ENCODE measurements around the gene TLL2. TPM values are rescaled to one million over a fixed set of nuclear protein-coding genes. Genes with fewer than 3 reads are reported as not detected.

TLL2 gene
- total RNA-seq, 1 donor from 2014 or later = 2.1 TPM

DNA sequence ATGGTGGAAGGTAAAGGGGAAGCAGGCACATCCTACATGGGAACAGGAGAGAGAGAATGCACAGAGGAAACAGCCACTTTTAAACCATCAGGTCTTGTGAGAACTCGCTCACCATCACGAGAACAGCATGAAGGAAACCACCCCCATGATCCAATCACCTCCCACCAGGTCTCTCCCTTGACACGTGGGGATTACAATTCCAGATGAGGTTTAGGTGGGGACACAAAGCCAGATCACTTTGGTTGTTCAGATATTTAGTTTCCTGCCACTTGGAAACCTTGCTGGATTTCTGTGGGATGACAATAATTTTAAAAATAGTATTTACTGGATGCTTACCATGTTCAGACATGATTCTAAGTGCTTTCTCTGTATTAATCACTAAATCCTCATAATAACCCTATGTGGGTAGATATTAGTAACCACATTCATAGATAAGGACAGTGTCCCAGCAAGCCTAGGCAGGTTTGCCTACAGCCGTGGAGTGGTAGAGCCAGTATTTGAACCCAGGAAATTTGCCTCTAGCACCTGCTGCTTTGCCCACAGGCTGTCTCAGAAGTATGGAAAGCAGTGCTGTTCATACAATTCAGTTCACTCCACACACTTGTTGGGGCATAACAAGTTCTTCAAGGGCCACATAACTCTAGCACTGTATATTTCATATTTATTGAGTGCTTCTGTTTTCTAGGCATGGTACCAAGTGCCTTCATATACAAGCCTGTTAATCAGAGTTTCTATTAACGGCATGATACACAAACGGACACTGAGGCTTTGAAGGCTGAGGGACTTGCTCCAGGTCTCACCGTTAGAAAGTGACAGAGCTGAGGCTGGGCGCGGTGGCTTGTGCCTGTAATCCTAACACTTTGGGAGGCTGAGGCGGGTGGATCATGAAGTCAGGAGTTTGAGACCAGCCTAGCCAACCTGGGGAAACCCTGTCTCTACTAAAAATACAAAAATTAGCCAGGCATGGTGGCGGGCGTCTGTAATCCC is 8.3 kb downstream of the TLL2 start:
- Mint-ChIP-seq H3K4me1 (no peaks in the 10 kb centered on the region), H3K27ac (ENCODE audit: unreplicated experiment) (no peak overlapping the region), H3K4me3 (no peak overlapping the region), H3K27me3 (ENCODE audit: low read depth) (peaks cover 12% of the 10 kb centered on the region), H3K9me3 (no peaks in the 10 kb centered on the region), H3K36me3 (ENCODE audit: low read depth) (no peaks in the 10 kb centered on the region)
- TF ChIP-seq, protein P1, sequence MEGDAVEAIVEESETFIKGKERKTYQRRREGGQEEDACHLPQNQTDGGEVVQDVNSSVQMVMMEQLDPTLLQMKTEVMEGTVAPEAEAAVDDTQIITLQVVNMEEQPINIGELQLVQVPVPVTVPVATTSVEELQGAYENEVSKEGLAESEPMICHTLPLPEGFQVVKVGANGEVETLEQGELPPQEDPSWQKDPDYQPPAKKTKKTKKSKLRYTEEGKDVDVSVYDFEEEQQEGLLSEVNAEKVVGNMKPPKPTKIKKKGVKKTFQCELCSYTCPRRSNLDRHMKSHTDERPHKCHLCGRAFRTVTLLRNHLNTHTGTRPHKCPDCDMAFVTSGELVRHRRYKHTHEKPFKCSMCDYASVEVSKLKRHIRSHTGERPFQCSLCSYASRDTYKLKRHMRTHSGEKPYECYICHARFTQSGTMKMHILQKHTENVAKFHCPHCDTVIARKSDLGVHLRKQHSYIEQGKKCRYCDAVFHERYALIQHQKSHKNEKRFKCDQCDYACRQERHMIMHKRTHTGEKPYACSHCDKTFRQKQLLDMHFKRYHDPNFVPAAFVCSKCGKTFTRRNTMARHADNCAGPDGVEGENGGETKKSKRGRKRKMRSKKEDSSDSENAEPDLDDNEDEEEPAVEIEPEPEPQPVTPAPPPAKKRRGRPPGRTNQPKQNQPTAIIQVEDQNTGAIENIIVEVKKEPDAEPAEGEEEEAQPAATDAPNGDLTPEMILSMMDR (conservative IDR thresholded peaks at IDR 0.05) = no peak
- DNase-seq (ENCODE audit: low read depth, low spot score) = no peak

DNA sequence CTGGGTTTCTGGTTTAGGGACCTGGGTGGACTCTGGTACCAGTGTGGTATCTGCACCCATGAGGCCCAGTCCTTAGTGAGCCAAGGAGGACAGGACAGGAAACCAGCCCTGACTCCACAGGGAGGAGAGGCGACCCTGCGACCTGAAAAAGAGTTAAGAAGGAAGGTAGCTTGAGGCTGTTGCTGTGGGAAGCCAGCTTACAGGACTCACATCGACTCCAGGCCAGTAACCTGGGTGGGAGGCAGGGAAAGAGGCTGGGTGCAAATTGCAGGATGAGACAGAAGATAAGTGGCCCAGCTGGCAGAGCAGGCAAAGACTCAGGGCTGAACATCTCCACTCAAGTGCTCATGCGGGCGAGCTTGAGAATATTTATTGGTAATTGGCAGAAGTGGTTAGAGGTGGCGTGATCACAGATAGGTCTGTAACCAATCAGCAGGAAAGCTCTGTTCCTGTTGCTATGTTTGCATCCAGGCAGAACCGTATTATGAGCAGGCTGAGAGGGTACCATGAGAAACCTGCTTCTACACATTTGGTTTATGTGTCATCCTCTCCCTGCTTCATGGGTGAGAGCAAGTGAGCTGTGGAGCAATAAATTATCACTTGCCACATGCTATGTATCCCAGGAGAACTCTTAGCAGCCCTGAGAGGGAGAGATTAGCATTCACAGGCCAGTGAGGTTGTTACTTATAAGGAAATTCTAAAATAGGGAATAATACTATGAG is 11.0 kb downstream of the TLL2 start:
- Mint-ChIP-seq H3K36me3 (ENCODE audit: low read depth) (no peaks in the 10 kb centered on the region), H3K4me1 (no peaks in the 10 kb centered on the region), H3K4me3 (no peak overlapping the region), H3K27me3 (ENCODE audit: low read depth) (no peaks in the 10 kb centered on the region), H3K9me3 (peaks cover 2% of the 10 kb centered on the region), H3K27ac (ENCODE audit: unreplicated experiment) (no peak overlapping the region)
- TF ChIP-seq, protein P1 (conservative IDR thresholded peaks at IDR 0.05) = no peak
- no peak for DNase-seq (ENCODE audit: low read depth, low spot score)

DNA sequence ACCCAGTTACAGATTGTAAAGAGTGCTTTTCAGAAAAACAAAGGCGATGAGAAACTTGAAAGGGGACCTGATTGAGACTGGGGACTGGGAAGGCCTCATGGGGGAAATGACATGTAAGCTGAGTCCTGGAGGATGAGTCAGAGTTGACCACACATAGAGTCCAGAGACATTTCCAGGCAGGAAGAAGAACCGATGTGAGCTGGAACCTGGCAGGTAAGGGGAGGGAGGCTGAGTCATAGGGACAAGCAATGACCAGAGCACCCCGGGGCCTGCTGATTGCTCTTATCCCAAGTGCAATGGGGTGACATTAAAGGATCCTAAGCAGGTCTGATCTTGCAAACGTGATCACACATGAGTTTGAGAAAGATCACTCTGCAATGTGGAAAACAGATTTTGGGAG is 11.7 kb downstream of the TLL2 start:
- peaks cover 4% of the 10 kb centered on the region for H3K27me3 Mint-ChIP-seq (ENCODE audit: low read depth)
- peaks cover 2% of the 10 kb centered on the region for H3K9me3 Mint-ChIP-seq
- no peak for DNase-seq (ENCODE audit: low read depth, low spot score)
- no peaks in the 10 kb centered on the region for H3K36me3 Mint-ChIP-seq (ENCODE audit: low read depth)
- H3K4me3 Mint-ChIP-seq = no peak overlapping the region
- H3K4me1 Mint-ChIP-seq = no peaks in the 10 kb centered on the region
- TF ChIP-seq, protein P1 (conservative IDR thresholded peaks at IDR 0.05) = no peak
- no peak overlapping the region for H3K27ac Mint-ChIP-seq (ENCODE audit: unreplicated experiment)

DNA sequence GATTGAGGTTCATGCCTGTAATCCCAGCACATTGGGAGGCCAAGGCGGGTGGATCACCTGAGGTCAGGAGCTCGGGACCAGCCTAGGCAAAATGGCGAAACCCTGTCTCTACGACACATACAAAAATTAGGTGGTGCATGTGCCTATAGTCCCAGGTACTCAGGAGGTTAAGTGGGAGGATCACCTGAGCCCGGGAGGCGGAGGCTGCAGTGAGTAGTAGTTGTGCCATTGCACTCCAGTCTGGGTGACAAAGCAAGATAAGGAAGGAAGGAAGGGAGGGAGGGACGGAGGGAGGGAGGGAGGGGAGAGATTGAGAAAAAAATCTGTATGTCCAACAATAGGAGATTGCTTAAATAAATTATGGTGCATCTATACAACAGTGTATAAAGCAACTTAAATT is 13.2 kb downstream of the TLL2 start:
- TF ChIP-seq, protein P1 (conservative IDR thresholded peaks at IDR 0.05) = no peak
- Mint-ChIP-seq H3K4me1 (peaks cover 12% of the 10 kb centered on the region), H3K27me3 (ENCODE audit: low read depth) (peaks cover 4% of the 10 kb centered on the region), H3K27ac (ENCODE audit: unreplicated experiment) (no peak overlapping the region), H3K9me3 (peaks cover 2% of the 10 kb centered on the region), H3K4me3 (no peak overlapping the region), H3K36me3 (ENCODE audit: low read depth) (no peaks in the 10 kb centered on the region)
- DNase-seq (ENCODE audit: low read depth, low spot score) = no peak

DNA sequence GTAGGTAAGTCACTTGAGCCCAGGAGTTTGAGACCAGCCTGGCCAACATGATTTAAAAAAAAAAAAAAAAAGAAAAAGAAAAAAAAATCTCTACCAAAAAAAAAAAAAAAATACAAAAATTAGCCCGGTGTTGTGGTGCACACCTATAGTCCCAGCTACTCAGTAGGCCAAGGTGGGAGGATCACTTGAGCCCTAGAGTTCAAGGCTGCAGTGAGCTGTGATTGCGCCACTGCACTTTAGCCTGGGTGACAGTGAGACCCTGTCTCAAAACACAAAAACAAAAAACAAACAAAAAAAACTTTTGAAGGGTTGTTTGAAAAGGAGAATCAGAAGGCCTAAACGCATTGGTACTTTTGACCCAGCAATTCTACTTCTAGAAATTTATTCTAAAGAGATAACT is 13.7 kb downstream of the TLL2 start:
- Mint-ChIP-seq H3K27me3 (ENCODE audit: low read depth) (peaks cover 4% of the 10 kb centered on the region), H3K9me3 (peaks cover 2% of the 10 kb centered on the region), H3K27ac (ENCODE audit: unreplicated experiment) (no peak overlapping the region), H3K4me3 (no peak overlapping the region), H3K4me1 (peaks cover 16% of the 10 kb centered on the region), H3K36me3 (ENCODE audit: low read depth) (no peaks in the 10 kb centered on the region)
- TF ChIP-seq, protein P1 (conservative IDR thresholded peaks at IDR 0.05) = no peak
- DNase-seq (ENCODE audit: low read depth, low spot score) = no peak
